Middle frontal gyrus (tissue), 1 donor: ENCODE measurements around the gene NUAK1.
A peak's percentile ranks its signal among the peaks of the same experiment; 100 is the strongest.
"Not testable (repeated sequence)": the region's sequence is repeated elsewhere in the genome, so short reads cannot be mapped to it uniquely, and the experiment has no call there.

Source experiments
- DNase-seq: peaks from one replicate; pipeline ENCODE4 v3.0.0-alpha.2; 2015; ENCODE audit warnings: low spot score; ENCODE audit errors: extremely low spot score

NUAK1 gene

GRCh38 chr12:106147956-106148355 is 9.2 kb upstream of the NUAK1 start:
- no peak for DNase-seq

- DNase-seq: no peak
These were observed 8.2 kb upstream of the NUAK1 start for GRCh38 chr12:106146987-106147386.

- no peak for DNase-seq
These were observed 7.0 kb upstream of the NUAK1 start for GRCh38 chr12:106145539-106146447.

GRCh38 chr12:106144847-106145246 is 6.1 kb upstream of the NUAK1 start:
- DNase-seq: no peak

- DNase-seq: no peak
These were observed 4.0 kb upstream of the NUAK1 start for GRCh38 chr12:106142591-106143261.

GRCh38 chr12:106141920-106142319 is 3.2 kb upstream of the NUAK1 start:
- DNase-seq: not testable (repeated sequence)

GRCh38 chr12:106141452-106141851 is 2.7 kb upstream of the NUAK1 start:
- DNase-seq: no peak

- DNase-seq: no peak
These were observed 2.2 kb upstream of the NUAK1 start for GRCh38 chr12:106141003-106141402.

GRCh38 chr12:106140223-106140986 is 1.7 kb upstream of the NUAK1 start:
- DNase-seq: no peak

GRCh38 chr12:106139422-106140171 is 843 bp upstream of the NUAK1 start:
- no peak for DNase-seq

GRCh38 chr12:106138357-106138632 is 459 bp downstream of the NUAK1 start:
- DNase-seq: no peak

GRCh38 chr12:106137530-106138356 is 1.0 kb downstream of the NUAK1 start:
- no peak for DNase-seq

GRCh38 chr12:106136263-106136662 is 2.5 kb downstream of the NUAK1 start:
- peak; percentile 92 for DNase-seq

- DNase-seq: no peak
These were observed 3.0 kb downstream of the NUAK1 start for GRCh38 chr12:106135781-106136180.

- DNase-seq: no peak
These were observed 3.7 kb downstream of the NUAK1 start for GRCh38 chr12:106135075-106135474.

GRCh38 chr12:106134294-106134949 is 4.3 kb downstream of the NUAK1 start:
- no peak for DNase-seq

- DNase-seq: no peak
These were observed 5.3 kb downstream of the NUAK1 start for GRCh38 chr12:106133136-106134087.

- no peak for DNase-seq
These were observed 6.3 kb downstream of the NUAK1 start for GRCh38 chr12:106132175-106133135.
